ENCODE results near the gene WNT11.

Gene WNT11

GRCh38 chr11:76229690-76230240 lies 23.5 kb upstream of the WNT11 start:
- Mint-ChIP-seq H3K27ac (peak overlapping the region in 1 of 3 experiments; percentile 40), H3K36me3 (ENCODE audit: low read depth) (no peaks in the 10 kb centered on the region), H3K4me3 (no peak overlapping the region), H3K27me3 (ENCODE audit: low read depth) (peaks cover 48% of the 10 kb centered on the region), H3K9me3 (no peaks in the 10 kb centered on the region), H3K4me1 (peaks cover 8% of the 10 kb centered on the region)
- TF ChIP-seq, protein P1, sequence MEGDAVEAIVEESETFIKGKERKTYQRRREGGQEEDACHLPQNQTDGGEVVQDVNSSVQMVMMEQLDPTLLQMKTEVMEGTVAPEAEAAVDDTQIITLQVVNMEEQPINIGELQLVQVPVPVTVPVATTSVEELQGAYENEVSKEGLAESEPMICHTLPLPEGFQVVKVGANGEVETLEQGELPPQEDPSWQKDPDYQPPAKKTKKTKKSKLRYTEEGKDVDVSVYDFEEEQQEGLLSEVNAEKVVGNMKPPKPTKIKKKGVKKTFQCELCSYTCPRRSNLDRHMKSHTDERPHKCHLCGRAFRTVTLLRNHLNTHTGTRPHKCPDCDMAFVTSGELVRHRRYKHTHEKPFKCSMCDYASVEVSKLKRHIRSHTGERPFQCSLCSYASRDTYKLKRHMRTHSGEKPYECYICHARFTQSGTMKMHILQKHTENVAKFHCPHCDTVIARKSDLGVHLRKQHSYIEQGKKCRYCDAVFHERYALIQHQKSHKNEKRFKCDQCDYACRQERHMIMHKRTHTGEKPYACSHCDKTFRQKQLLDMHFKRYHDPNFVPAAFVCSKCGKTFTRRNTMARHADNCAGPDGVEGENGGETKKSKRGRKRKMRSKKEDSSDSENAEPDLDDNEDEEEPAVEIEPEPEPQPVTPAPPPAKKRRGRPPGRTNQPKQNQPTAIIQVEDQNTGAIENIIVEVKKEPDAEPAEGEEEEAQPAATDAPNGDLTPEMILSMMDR (IDR thresholded peaks at IDR 0.05; ENCODE audit: unreplicated experiment in 3 of 3): no peak

- Mint-ChIP-seq H3K4me1 (peaks cover 8% of the 10 kb centered on the region), H3K9me3 (no peaks in the 10 kb centered on the region), H3K27ac (peak overlapping the region in 1 of 3 experiments; percentile 40), H3K27me3 (ENCODE audit: low read depth) (peaks cover 44% of the 10 kb centered on the region), H3K4me3 (no peak overlapping the region), H3K36me3 (ENCODE audit: low read depth) (no peaks in the 10 kb centered on the region)
- TF ChIP-seq, protein P1 (IDR thresholded peaks at IDR 0.05; ENCODE audit: unreplicated experiment in 3 of 3): no peak
Observed at GRCh38 chr11:76228875-76229149, 22.5 kb upstream of the WNT11 start.

DNA sequence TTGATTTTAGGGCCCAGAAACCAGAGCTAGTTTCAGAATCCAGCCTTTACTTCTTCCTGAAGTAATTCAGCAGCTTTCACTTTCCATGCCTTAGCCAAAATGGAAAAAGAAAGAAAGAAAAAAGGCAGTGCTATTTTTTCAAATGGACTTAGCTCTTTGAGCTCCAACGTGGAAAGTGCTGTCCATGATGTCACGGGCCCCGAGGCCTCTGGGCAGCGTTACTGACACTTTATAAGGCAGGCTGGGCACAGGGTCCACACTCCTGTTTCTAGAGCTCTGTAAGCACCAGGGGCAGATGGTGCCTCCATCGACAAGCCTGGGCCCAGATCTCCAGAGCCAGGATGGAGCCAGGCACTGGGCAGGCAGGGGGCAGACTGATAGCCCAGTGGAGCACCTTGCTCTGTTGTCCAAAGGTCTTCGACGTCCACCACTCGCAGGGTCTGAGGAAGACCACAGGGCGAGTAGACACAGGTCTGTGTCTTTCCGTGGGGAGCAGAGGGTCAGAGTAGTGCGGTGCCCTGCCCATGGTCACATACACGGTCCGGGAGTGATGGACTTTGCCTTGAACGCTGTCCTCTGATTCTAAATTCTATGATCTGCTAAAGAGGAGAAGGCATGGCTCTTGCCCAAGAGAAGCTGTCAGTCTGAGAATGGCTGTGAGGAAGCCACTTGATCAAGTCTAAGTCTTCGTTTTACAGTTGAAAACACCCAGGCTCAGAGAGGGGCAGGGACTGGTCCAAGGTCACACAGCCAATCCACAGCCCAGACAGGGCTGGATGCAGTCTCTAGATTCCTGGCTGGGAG lies 22.0 kb upstream of the WNT11 start:
- Mint-ChIP-seq H3K9me3 (no peaks in the 10 kb centered on the region), H3K36me3 (ENCODE audit: low read depth) (no peaks in the 10 kb centered on the region), H3K4me3 (no peak overlapping the region), H3K27me3 (ENCODE audit: low read depth) (peaks cover 44% of the 10 kb centered on the region), H3K4me1 (peaks cover 8% of the 10 kb centered on the region), H3K27ac (peak overlapping the region in 1 of 3 experiments; percentile 40)
- TF ChIP-seq, protein P1 (IDR thresholded peaks at IDR 0.05; ENCODE audit: unreplicated experiment in 3 of 3): no peak

GRCh38 chr11:76226626-76227025 lies 20.3 kb upstream of the WNT11 start:
- Mint-ChIP-seq H3K9me3 (no peaks in the 10 kb centered on the region), H3K27me3 (ENCODE audit: low read depth) (peaks cover 34% of the 10 kb centered on the region), H3K36me3 (ENCODE audit: low read depth) (no peaks in the 10 kb centered on the region), H3K27ac (peak overlapping the region in 1 of 3 experiments; percentile 52), H3K4me1 (peaks cover 8% of the 10 kb centered on the region), H3K4me3 (no peak overlapping the region)
- TF ChIP-seq, protein P1 (IDR thresholded peaks at IDR 0.05; ENCODE audit: unreplicated experiment in 3 of 3): no peak

DNA sequence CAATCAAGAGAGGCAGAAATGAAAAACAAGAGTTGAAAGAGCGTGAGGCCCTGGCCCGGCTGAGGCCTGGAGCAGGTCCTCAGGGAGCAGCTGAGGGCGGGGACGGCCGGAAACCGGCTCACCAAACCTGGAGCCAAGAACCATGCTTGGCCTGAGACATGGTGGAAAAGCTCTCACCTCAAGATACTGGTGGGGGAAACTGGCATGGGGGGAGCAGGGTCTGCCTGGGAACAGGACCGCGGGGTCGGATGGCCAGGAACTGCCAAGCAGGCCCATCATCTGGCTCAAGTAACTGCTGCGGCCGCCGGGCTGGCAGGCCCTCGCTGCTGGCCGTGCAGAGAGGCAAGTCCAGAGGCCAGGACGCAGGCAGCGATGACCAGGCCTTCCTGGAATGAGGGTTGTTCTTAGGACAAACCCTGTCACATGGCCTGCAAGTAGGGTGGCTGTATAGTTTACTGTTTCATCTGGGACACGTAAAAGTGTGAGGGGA lies 18.9 kb upstream of the WNT11 start:
- TF ChIP-seq, protein P1 (IDR thresholded peaks at IDR 0.05; ENCODE audit: unreplicated experiment in 3 of 3): no peak

More for the DNA sequence above, 18.9 kb upstream of the WNT11 start:
- peaks cover 8% of the 10 kb centered on the region for H3K4me1 Mint-ChIP-seq
- no peaks in the 10 kb centered on the region for H3K36me3 Mint-ChIP-seq (ENCODE audit: low read depth)
- no peak overlapping the region for H3K27ac Mint-ChIP-seq
- H3K4me3 Mint-ChIP-seq: no peak overlapping the region
- no peaks in the 10 kb centered on the region for H3K9me3 Mint-ChIP-seq
- peaks cover 31% of the 10 kb centered on the region for H3K27me3 Mint-ChIP-seq (ENCODE audit: low read depth)

Data from nephron (organoid).